Rectal smooth muscle tissue (tissue), 1 donor: ENCODE data around the gene LRCH1.

Source experiments
- H3K27ac ChIP-seq: one replicate; pipeline ENCODE4 v1.7.0; 2013; ENCODE audit warnings: low read depth, low read length, inconsistent platforms
- H3K27me3 ChIP-seq: one replicate; pipeline ENCODE4 v1.7.0; 2013; ENCODE audit warnings: low read length; ENCODE audit not compliant: control insufficient read depth, insufficient read depth
- H3K36me3 ChIP-seq: one replicate; pipeline ENCODE4 v1.7.0; 2013; ENCODE audit warnings: low read length; ENCODE audit not compliant: control insufficient read depth, insufficient read depth
- H3K4me1 ChIP-seq: one replicate; pipeline ENCODE4 v1.7.0; 2013; ENCODE audit warnings: low read length; ENCODE audit not compliant: control insufficient read depth, insufficient read depth
- H3K4me3 ChIP-seq: one replicate; pipeline ENCODE4 v1.7.0; 2013; ENCODE audit warnings: low read length
- H3K9ac ChIP-seq: one replicate; pipeline ENCODE4 v1.7.0; 2013; ENCODE audit warnings: low read length

Gene LRCH1

DNA sequence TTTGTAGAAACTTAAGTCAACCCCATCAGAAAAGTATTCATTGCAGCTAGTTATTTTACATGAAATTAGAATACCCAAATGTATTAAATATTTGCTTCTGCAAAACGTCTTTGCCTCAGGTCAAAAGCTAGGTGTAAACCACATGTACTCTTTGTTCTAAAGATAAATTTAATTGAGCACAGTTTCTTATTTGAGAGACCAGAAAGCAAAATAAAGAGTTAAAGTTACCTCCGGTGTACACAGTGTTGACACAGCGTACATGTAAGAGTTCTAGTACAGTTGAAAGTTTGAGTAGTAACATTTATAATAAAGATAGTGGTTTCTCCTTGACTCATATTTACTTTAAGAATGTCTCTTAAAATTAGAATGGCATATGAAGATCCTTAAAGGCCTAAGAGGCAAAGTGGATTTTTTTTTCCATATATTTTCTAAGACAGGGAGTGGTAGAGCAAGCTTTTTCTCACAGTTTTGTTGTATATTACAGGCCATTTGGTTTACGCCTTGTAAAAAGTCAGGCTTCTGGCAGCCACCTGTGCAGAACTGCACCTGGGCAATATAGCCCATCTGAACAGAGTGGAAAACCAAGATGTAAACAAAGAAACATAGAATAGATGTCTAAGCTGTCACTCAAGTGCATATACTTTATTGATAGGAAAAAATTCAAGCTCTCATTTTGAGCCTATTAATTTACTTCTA lies 2.9 kb downstream of the LRCH1 start:
- Histone ChIP-seq H3K9ac (no peak overlapping the region), H3K27me3 (no peaks in the 10 kb centered on the region), H3K4me1 (peaks cover 6% of the 10 kb centered on the region), H3K4me3 (no peak overlapping the region), H3K36me3 (no peaks in the 10 kb centered on the region), H3K27ac (no peak overlapping the region)

DNA sequence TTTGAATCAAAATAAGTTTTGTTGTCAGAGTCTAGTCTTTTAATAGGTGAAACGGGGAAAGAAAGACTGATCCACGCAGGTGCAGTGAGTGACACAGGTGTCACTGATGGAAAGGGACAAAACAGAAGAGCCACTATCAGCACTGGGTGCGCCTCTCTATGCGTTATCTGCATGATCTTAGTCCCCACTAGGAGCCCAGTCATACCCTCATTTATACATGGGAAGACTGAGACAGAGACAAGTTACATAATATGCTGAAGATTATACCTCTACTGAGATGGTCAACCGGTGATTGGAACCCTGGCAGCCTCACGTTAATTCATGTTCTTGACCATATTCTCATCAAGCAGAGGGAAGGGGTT lies 3.4 kb downstream of the LRCH1 start:
- Histone ChIP-seq H3K4me1 (peaks cover 6% of the 10 kb centered on the region), H3K9ac (no peak overlapping the region), H3K4me3 (no peak overlapping the region), H3K27me3 (no peaks in the 10 kb centered on the region), H3K27ac (no peak overlapping the region), H3K36me3 (no peaks in the 10 kb centered on the region)

DNA sequence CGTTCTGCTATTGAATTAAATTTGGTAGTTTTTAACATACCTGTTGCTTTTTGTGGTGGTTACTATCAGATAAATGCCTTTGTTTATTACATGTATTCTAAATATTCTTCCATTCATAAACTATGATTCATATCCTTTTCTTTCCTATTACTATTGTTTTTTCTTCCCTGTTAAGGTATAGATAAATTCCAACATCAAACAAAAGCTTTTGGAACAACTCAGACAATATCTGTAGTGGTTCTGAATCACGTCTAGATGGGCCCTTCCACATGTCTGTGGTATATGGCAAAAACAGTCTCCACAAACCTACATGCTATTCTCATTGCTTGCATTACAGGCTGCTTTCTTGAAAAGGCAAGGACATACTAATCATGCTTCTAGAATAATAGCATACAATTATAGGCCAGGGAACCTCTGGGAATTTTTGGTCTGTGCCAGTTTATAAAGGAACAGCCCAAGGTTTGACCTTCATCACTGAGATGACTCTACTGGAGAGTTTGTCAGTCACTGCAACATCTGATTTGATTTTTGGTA lies 6.4 kb downstream of the LRCH1 start:
- H3K4me3 ChIP-seq: no peak overlapping the region
- H3K27ac ChIP-seq: no peak overlapping the region
- H3K4me1 ChIP-seq: peaks cover 6% of the 10 kb centered on the region
- no peak overlapping the region for H3K9ac ChIP-seq
- no peaks in the 10 kb centered on the region for H3K36me3 ChIP-seq
- H3K27me3 ChIP-seq: no peaks in the 10 kb centered on the region

DNA sequence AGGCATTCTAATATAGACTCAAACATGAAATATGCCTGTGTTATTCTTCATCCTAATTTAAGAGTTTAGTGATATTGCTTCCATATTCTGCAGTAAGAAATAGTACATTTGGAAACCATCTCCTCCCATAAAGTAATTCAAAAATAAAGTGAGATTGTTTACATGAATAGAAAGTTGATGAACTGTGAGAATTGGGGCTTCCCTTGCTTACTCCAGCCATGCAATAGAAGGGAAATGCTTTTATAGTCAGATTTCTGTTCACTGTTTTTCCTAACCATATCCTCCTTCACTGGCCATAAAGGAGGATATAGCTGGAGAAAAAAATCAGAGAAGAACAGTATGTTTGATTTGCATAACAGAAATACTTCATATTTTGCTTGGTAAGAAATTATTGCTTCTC lies 7.8 kb downstream of the LRCH1 start:
- no peaks in the 10 kb centered on the region for H3K4me1 ChIP-seq
- H3K4me3 ChIP-seq: no peak overlapping the region
- no peak overlapping the region for H3K9ac ChIP-seq
- H3K27ac ChIP-seq: no peak overlapping the region
- no peaks in the 10 kb centered on the region for H3K27me3 ChIP-seq
- no peaks in the 10 kb centered on the region for H3K36me3 ChIP-seq

DNA sequence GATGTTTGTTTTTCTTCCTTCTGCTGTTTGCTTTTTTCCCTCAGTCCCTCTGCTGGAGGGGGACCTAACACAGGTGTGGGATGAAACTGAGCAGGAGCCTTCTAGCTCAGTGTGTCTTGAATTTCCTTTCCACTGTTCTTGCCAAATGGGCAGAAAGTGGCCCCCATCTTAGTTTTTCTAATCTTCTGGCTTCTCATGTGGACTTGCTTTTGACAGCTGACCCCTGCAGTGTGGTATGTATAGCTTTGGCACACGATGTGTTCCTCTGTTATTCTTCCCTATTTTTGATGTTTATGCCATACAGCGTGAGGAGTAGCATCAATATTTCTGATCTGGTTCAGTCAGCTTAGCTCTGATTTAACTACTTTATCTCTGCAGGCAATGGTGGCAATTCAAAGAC lies 8.3 kb downstream of the LRCH1 start:
- Histone ChIP-seq H3K4me1 (no peaks in the 10 kb centered on the region), H3K36me3 (no peaks in the 10 kb centered on the region), H3K9ac (no peak overlapping the region), H3K27me3 (no peaks in the 10 kb centered on the region), H3K4me3 (no peak overlapping the region), H3K27ac (no peak overlapping the region)

DNA sequence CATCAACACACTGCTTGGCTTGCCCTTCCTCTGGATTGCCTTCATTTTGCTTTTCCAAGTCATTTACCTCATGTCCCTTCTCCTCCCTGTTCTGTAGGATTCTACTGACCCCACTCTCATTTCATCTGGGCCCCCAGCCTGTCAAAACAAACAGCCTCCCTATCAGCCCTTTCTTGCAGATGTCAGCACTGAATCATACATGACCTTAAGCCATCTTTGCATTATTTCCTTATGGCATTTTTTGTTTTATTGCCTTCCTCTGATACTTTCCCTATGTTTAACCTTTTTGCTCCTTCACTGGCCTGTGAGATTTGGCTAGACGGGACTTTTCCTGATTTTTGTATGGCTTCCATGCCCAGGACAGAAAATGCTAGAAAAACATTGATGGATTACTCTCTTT lies 8.7 kb downstream of the LRCH1 start:
- H3K27me3 ChIP-seq: no peaks in the 10 kb centered on the region

DNA sequence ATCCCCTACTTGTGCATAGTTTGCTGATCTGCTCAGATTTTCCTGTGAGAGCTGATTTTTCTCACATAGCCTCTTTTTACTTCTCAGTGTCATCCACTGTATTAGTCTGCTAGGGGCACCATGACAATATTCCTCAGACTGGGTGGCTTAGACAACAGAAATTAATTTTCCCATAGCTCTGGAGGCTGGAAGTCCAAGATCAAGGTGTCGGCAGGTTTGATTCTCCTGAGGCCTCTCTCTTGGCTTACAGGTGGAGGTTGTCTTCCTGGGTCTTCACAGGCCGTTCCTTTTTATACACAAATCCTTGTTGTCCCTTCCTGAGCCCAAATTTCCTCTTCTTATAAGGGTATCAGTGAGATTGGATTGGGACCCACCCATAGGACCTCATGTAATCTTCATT lies 9.2 kb downstream of the LRCH1 start:
- no peaks in the 10 kb centered on the region for H3K36me3 ChIP-seq
- no peak overlapping the region for H3K9ac ChIP-seq
- no peaks in the 10 kb centered on the region for H3K27me3 ChIP-seq

More for the DNA sequence above, 8.7 kb downstream of the LRCH1 start:
- Histone ChIP-seq H3K9ac (no peak overlapping the region), H3K27ac (no peak overlapping the region), H3K36me3 (no peaks in the 10 kb centered on the region), H3K4me3 (no peak overlapping the region), H3K4me1 (peaks cover 2% of the 10 kb centered on the region)

DNA sequence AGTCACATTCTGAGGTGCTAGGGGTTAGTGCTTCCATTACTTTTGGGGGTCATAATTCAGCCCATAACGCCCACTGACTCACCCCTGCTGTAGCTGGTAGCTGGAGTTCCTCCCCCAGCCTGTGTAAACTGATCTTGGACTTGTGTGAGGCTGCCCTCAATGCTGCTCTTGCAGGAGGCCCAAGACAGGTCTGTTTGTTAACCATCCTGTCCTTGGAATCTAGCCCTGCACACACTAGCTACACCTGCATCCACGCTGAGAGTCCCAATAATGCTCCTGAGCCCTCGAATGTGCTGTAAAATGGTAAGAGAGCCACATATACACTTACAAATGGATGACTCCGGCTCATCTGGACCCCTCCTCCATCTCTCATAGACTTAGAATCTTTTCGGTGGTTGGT lies 9.6 kb downstream of the LRCH1 start:
- peaks cover 2% of the 10 kb centered on the region for H3K4me1 ChIP-seq
- H3K27ac ChIP-seq: no peak overlapping the region
- H3K4me3 ChIP-seq: no peak overlapping the region
- H3K36me3 ChIP-seq: no peaks in the 10 kb centered on the region
- no peaks in the 10 kb centered on the region for H3K27me3 ChIP-seq
- no peak overlapping the region for H3K9ac ChIP-seq

More for the DNA sequence above, 9.2 kb downstream of the LRCH1 start:
- Histone ChIP-seq H3K27ac (no peak overlapping the region), H3K4me1 (peaks cover 2% of the 10 kb centered on the region), H3K4me3 (no peak overlapping the region)

DNA sequence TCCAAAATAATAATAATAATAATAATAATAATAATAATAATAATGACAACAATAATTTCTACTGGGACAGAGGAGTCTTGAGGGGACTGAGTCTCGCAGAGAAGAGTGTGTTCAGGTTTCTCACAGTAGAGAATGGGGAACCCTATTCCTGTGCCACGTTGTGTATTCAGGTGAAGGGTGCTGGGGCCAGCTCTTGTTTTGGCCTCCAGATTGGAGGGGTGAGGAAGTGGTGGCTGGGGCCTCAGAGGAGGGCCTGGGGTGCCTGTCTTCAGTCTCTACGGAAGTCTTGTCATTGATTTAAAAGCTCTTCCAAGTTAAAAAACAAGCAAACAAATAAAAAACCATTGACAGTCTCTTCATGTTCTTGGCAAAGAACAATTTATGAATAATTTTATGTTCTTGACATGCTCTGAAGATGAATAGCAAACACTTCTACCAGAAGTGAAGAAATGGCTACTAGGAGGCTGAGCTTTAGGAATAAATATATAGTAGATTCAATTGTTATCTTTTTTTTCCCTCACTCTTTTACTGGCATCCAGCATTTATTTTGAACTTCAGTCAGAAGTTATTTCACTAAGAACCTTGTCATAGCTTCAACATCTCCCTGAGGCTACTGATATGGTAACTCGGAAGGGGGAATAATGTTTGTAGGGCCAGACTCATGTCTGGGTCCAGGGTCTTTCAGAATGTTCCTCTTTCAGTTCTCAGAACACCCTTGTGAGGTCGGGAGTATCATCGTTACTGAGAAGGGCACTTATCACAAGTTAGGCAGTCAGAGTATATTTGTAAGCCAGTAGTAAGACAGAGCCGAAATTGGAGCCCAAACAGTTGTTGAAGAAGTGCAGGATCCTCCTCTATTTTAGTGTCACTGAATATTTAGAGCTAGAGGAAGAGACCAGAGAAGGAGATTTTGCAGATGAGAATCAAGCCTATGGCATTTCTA lies 13.1 kb downstream of the LRCH1 start:
- no peak overlapping the region for H3K9ac ChIP-seq
- H3K4me1 ChIP-seq: peaks cover 4% of the 10 kb centered on the region
- H3K36me3 ChIP-seq: no peaks in the 10 kb centered on the region

DNA sequence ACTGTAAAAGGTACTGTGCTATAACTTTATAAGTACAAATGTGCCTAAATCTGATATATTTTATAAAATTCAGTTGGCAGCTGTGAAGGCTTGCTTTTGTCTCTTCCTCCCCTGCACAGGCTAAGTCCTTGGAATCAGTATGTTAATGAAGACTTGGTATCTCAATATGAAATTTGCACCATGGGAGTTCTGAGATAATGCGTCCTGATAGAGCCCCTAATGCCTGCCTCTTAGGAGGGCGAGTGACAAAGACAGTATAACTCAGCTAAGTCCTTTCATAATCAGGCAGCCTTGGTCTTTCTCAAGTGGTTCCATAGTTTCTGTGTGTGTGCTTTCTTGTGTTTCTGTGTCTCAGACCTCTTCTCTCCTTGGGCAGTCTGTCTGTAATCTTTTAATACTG lies 14.7 kb downstream of the LRCH1 start:
- Histone ChIP-seq H3K4me3 (no peak overlapping the region), H3K9ac (no peak overlapping the region), H3K27ac (no peak overlapping the region), H3K4me1 (peaks cover 10% of the 10 kb centered on the region), H3K27me3 (no peaks in the 10 kb centered on the region), H3K36me3 (no peaks in the 10 kb centered on the region)

More for the DNA sequence above, 13.1 kb downstream of the LRCH1 start:
- H3K4me3 ChIP-seq: no peak overlapping the region
- H3K27ac ChIP-seq: peak overlapping the region; percentile 2
- H3K27me3 ChIP-seq: no peaks in the 10 kb centered on the region

DNA sequence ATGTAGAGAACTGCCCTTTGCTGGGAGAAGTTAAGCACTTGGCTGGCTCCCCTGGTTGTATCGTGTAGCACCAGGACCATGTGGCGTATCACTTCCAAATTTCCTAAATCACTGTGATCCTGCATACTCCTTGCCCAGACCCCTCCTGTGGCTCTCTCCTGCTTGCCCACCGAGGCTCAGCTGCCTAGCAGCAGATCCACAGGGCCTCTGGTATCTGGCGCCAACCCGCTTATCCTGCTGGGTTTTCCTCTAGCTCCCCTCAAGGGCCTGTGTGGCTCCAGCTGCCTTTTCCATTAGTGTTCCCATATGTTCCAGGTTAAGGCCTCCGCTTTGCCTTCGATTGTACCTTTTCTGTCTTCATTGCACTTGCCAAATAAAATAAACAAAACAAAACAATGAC lies 16.5 kb downstream of the LRCH1 start:
- H3K9ac ChIP-seq: no peak overlapping the region
- H3K36me3 ChIP-seq: no peaks in the 10 kb centered on the region
- H3K27ac ChIP-seq: no peak overlapping the region
- no peak overlapping the region for H3K4me3 ChIP-seq
- H3K27me3 ChIP-seq: no peaks in the 10 kb centered on the region
- peaks cover 10% of the 10 kb centered on the region for H3K4me1 ChIP-seq

DNA sequence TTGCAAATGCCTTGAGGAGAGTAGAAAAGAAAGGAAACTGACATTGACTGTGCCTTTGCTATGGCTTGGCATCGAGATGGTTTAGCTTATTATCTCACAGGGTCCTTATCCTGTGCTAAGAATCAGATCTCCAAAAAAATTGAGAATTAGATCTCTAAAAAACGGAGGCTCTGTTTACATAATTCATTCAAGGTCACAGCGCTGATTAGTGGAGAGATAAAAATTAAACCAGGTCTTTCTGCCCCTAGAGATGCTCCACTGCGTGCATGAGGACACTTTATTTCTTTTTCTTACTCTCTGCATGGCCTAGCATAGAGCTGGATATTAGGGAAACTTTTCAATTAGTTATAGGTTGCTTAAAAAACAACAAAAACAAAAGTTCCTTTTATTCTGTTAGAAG lies 17.3 kb downstream of the LRCH1 start:
- Histone ChIP-seq H3K27ac (no peak overlapping the region), H3K4me1 (peaks cover 14% of the 10 kb centered on the region), H3K36me3 (no peaks in the 10 kb centered on the region), H3K9ac (no peak overlapping the region), H3K4me3 (no peak overlapping the region), H3K27me3 (no peaks in the 10 kb centered on the region)
